H1 (cell line): ENCODE measurements around the gene MAGEA8. TPM values are rescaled to one million over a fixed set of nuclear protein-coding genes. Genes with fewer than 3 reads are reported as not detected.

Source experiments
- CREB1 ChIP-seq: IDR thresholded peaks from 2 replicates; pipeline ENCODE4 v1.6.1; 2012; ENCODE audit warnings: inconsistent platforms
- MAFK ChIP-seq: IDR thresholded peaks from 2 replicates; pipeline ENCODE4 v1.6.1; 2012; ENCODE audit warnings: low read depth, mild to moderate bottlenecking, improper control_type of control experiment, low read length
- NANOG ChIP-seq: IDR thresholded peaks from 2 replicates; pipeline ENCODE4 v1.6.1; 2011; ENCODE audit warnings: low read length, low read depth, mild to moderate bottlenecking, inconsistent platforms; ENCODE audit not compliant: insufficient read depth, poor library complexity, severe bottlenecking
- SRF ChIP-seq: IDR thresholded peaks from 2 replicates; pipeline ENCODE4 v1.6.1; 2011; ENCODE audit warnings: mild to moderate bottlenecking, low read depth, low read length, moderate library complexity
- TAF7 ChIP-seq: optimal IDR thresholded peaks from 2 replicates; pipeline ENCODE3; 2011; ENCODE audit warnings: low read depth, mild to moderate bottlenecking, inconsistent platforms, low read length, moderate library complexity, borderline replicate concordance
- polyA plus RNA-seq, 7 experiments: library from polyadenylated mRNA; depleted of rRNA in 3 of 7; stranded (reverse) in 5 of 7; unstranded in 2 of 7; fragments of >200 nt in 5 of 7; fragments of 200-250 nt in 2 of 7; gene quantifications; 1 replicate in 5 of 7; 2 replicates in 1 of 7; 4 replicates in 1 of 7; pipeline versions ENCODE4 v1.2.1 to v1.2.3, GENCODE V29; 2011 to 2013; ENCODE audit warnings: missing spikeins in 2 of 7, mixed read lengths in 2 of 7
- total RNA-seq: library from RNA; stranded (reverse); fragmentation: NEBNext Ultra II Directional; extraction: Animal tissue kit (Norgen Biotek cat#: 25700); gene quantifications from 2 replicates; pipeline ENCODE4 v1.2.1, GENCODE V29; 2021

MAGEA8 gene
- total and polyA plus RNA-seq, 2 of the 8 experiments (the other 6 are each of a cell fraction or from before 2014, with no cell fraction given): not detected

DNA sequence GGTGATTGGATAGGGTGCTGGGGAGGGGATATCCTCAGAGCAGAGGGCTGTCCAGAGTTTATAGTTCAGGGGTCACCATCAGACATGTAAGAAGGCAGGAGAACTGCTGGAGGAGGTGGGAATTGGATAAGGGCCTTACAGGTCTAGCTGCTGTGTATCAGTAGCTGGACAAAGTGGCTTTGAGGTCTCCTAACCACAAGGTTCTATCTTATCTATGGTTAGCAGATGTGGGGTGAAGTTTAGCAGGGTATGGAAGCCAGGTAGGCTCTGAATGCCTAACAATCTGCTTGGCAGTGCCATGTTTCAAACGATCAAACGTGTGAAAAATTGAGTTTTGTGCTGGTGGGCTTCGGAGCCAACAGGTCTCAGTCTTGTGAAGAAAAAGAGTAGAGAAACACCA lies 32.1 kb upstream of the MAGEA8 start (continued):
- TF ChIP-seq MAFK: no peak
- TF ChIP-seq SRF: no peak
- no peak for TF ChIP-seq NANOG
- TF ChIP-seq CREB1: no peak
- no peak for TF ChIP-seq TAF7
